Stimulated activated CD4-positive, alpha-beta T cell treated with anti-CD3 and anti-CD28 coated beads, TNF-alpha, amount 100 ng/mL, for 24 hours (primary cell): ENCODE measurements around the gene NSMCE4A.
"Not testable (repeated sequence)": the region's sequence is repeated elsewhere in the genome, so short reads cannot be mapped to it uniquely, and the experiment has no call there.

Experiments
- DNase-seq, 3 experiments: peaks; one replicate each; pipeline ENCODE4 v3.0.0-alpha.2; 2020; ENCODE audit warnings: low read depth in 3 of 3

Gene NSMCE4A

DNA sequence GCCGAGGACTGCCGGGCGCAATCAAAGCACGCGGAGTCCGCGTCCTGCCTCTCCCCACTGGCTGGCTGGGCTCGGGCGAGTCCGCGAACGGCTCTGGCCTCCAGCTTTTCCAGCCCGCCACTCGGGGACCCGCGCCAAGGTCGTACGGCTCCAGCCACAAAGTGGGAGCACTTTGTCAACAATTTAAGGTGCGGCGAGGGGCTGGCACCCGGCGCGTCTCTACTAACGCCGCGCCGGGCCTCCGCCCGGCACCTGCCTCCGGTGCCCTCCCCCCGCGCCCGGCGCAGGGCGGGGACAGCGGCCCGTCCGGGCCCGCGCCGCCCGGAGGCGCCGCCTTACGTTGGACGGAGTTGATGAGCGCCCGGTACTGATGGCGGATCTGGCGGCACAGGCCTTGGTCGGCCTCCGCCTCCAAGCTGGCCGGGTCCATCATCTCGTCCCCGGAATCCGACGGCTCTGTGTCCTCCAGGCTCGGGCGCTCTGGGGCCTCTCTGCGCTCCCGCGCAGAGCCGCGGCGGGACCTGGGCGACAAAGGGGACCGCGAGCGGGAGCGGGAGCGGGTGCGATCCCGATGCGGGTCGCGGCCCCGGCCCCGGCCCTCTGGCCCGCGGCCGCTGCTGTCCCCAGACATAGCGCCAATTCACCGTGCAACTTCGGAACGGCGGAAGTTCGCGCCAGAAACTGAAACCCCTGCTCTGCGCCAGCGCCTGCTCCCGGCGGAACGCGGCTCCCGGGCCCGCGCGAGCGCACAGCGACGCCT is at the start of gene NSMCE4A:
Gene NSMCE4A (minus strand): TSS at position 683 of the 760 bp plus-strand sequence. CDS start 52 bp downstream, at position 631.
- DNase-seq, result peak; percentile 57 to 76 (median 61)

DNA sequence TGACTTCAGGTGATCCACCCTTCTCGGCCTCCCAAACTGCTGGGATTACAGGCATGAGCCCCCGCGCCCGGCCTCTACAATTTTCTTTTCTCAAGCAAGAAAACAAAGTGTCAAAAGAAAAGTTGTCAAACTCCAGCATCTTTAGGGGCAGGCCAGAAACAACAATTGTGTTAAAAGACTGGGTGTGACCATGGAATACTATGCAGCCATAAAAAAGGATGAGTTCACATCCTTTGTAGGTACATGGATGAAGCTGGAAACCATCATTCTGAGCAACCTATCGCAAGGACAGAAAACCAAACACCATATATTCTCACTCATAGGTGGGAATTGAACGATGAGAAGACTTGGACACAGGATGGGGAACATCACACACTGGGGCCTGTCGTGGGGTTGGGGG is 48.2 kb upstream of the NSMCE4A start:
- not testable (repeated sequence) for DNase-seq

GRCh38 chr10:122022276-122022675 is 47.3 kb upstream of the NSMCE4A start:
- no peak for DNase-seq

DNA sequence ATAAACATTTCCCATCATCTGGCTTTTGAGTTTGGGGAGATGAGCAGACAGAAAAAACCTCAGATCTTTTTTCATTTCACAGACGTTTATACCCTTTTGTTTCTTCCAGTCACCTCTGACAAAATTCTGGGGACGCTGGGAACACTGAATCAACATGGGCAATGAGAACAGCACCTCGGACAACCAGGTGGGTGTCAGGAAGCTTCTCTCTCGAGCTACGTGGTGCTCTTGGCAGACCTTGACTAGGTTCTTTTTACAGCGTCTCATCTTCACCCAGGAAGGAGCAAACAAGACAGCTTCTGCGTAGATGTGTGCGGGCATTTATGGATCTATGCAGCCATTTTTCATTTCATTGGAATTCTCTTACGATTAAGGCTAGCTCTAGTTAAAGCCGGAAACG is 46.8 kb upstream of the NSMCE4A start:
- no peak for DNase-seq

- DNase-seq, result no peak
Measured at GRCh38 chr10:122021379-122021778, 46.4 kb upstream of the NSMCE4A start.

GRCh38 chr10:122020226-122020625 is 45.2 kb upstream of the NSMCE4A start:
- DNase-seq, result no peak

GRCh38 chr10:122019414-122019975 is 44.5 kb upstream of the NSMCE4A start:
- no peak for DNase-seq

DNA sequence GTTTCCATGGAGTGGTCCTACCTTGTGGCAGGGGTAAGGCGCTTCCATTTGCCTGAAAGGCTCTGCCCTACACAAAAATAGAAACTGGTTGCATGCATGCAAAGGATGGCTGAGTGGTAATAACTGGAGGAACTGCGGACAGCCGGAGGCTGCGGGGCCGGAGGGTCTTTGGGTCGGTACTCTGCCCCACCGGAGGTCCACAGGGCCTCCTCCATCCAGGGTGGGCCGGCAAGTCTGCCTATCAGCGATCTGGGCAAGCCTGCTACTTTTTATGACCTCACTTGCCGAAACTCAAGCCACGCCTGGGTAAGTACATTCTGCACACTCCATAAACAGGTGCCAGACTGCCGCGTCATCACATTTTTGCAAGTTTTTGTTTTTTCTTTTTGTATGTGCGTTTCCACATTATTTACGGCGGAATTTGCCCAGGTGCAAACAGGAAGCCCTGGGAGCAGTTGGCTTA is 44.0 kb upstream of the NSMCE4A start:
- DNase-seq, result no peak

GRCh38 chr10:122018491-122018890 is 43.5 kb upstream of the NSMCE4A start:
- DNase-seq, result no peak

GRCh38 chr10:122017926-122018325 is 42.9 kb upstream of the NSMCE4A start:
- DNase-seq, result not testable (repeated sequence)

GRCh38 chr10:122014652-122015248 is 39.7 kb upstream of the NSMCE4A start:
- no peak for DNase-seq

- DNase-seq, result no peak
Measured at GRCh38 chr10:122013311-122013780, 38.3 kb upstream of the NSMCE4A start.

DNA sequence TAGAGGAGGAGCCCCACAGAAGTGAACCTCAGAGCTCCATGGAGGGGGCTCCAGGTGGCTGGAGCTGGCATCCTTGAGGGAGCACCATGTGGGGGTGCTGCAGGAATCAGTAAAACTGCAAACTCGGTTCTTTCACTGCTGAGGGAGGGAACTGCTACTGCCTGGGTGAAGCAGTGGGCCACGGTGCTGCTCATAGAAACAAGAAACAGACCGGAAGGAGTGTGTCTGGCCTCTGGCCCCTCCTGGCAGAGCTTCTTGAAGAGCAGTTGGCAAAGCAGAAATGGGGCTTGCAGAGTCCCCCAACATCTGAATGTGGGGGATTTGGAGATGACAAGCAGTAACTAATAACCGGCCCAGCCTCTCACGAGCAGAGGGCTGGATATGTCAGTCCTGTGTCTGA is 37.7 kb upstream of the NSMCE4A start:
- DNase-seq, result no peak

DNA sequence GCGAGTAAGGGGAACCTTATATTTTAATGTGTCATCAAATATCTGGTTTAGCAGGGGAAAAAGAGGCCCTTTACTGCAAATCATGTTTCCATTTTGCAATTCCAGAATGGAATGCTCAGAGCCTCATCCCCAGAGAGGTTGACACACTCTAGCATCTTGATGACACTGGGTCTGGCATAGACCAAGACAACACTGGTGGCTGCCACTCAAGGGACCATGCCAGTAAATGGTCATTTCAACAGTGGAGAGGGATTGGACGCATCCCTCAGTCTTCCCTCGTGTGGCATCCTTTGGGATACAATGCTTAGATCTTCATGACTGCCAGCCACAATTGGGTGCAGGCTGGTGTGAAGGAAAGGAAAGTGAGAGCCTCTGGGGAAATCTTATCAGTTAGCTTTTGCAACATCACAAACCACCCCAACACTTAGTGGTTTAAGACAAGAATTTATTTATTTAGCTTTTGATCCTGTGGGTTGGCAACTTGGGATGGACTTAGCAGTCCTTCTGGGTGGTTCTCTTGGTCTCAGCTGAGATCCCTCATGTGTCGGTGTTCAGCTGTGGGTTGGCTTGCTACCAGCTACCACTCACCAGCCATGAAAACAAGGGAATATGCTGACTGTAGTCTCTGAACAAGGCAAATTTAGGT is 35.5 kb upstream of the NSMCE4A start:
- no peak for DNase-seq

- DNase-seq, result no peak
Measured at GRCh38 chr10:122007415-122007814, 32.4 kb upstream of the NSMCE4A start.

DNA sequence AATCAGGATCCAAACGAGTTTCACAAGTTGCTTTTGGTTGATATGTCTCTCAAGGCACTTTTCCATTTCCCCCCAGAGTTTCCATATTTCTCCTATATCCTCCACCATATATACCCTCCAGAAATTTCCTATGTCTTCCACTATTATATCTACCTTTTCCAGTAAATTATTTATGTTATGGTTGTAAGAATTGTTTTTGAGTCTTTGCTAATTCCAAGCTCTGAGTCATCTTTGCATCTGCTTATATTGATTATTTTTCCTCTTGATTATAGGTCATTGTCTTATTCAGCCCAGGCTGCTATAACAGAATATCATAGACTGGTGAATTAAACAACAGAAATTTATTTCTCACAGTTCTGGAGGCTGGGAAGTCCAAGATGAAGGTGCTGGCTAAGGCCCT is 26.7 kb upstream of the NSMCE4A start:
- DNase-seq, result no peak

DNA sequence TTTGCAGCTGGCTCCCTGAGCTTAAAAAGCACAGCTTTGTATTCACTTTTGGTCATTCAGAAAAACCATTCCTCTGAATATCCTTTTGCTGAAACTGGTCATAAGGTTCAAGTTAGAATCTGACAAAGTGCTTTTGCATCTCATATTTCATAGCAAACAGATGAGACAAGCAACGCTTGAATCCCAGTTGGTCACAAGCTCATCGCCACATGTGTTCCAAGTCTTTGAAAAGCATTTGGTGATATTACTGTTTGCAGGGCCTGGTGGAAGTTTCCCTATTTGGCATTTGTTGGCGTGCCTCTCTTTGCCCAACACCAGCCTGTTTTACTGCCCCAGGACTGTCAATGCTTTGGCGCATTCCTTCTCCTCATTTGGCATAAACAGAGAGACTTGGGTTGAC is 24.3 kb upstream of the NSMCE4A start:
- DNase-seq, result no peak

DNA sequence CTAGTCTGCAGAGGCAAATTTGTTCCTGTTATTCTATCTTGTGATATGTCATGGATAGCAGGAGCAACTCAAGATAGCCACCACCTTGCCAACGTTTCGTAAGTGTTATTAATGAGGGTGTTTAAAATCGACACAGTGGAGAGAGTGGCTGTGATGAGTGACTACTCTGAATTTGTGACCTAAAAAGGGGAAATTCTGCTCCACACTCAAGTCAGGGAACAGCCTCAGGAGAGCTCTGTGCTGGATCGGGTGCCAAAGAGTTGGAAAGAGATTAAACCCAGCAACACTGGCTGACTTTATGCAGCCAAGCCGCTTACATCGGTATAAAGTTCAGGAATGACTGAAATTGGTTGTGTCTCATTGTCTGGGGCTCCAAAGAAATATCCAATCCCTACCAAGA is 23.4 kb upstream of the NSMCE4A start:
- DNase-seq, result no peak

DNA sequence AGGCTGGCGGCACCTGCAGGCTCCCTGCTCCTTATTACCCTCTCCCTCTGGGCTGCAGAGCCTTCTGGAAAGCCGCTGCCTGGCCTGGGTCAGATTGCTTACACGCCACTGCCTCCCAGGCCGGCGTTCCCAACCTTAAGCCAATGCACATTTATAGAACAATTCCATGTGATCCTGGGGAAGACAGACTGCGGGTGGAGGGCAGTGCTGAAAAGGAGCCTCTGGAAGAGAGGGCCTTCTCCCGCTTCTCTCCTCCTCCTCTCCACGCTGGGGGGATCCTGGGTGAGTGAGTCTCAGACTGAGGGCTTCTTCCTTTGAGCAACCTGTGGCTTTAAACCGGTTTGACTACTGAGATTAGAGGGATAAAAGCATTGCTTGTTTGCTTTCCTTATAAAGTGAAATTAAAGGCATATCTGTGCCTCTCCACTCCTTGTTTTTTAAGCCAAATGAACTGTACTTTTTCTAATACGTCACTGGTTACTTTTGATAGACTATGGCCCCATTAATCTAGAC is 19.5 kb upstream of the NSMCE4A start:
- no peak for DNase-seq

DNA sequence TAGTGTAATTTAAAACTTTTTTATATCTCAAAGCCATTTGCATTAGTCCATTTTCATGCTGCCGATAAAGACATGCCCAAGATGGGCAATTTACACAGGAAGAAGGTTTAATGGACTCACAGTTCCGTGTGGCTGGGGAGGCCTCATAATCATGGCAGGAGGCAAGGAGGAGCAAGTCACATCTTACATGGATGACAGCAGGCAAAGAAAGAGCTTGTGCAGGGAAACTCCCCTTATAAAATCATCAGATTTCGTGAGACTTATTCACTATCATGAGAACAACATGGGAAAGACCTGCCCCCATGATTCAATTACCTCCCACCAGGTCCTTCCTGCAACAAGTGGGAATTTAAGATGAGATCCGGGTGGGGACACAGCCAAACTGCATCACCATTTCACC is 16.7 kb upstream of the NSMCE4A start:
- DNase-seq, result not testable (repeated sequence)

- no peak for DNase-seq
Measured at GRCh38 chr10:121990015-121990677, 15.1 kb upstream of the NSMCE4A start.
